Tibial nerve (tissue), 4 donors: ENCODE results near the gene RNF225. TPM values are rescaled to one million over a fixed set of nuclear protein-coding genes. Genes with fewer than 3 reads are reported as not detected.

Experiments used
- DNase-seq, 2 donors: peaks; one replicate each; pipeline ENCODE4 v3.0.0-alpha.2; 2019; ENCODE audit warnings: low spot score in 2 of 2
- H3K27ac ChIP-seq, 4 donors: fragments of 200-600 bp; sonication (generic) in 3 of 4; one replicate each; pipeline ENCODE4 v1.5.1; 2017 to 2019; ENCODE audit warnings: mild to moderate bottlenecking in 1 of 4
- H3K27me3 ChIP-seq, 2 donors: fragments of 200-600 bp; sonication (generic) in 1 of 2; one replicate each; pipeline versions ENCODE4 v1.5.1 to v1.6.0; 2017 to 2019
- H3K36me3 ChIP-seq, 3 donors: fragments of 200-600 bp; sonication (generic); one replicate each; pipeline ENCODE4 v1.5.1; 2018 to 2019
- H3K4me1 ChIP-seq, 4 donors: fragments of 200-600 bp; sonication (generic) in 3 of 4; one replicate each; pipeline ENCODE4 v1.5.1; 2017 to 2019
- H3K4me3 ChIP-seq, 4 donors: fragments of 200-600 bp; sonication (generic) in 3 of 4; one replicate each; pipeline ENCODE4 v1.5.1; 2017 to 2019; ENCODE audit warnings: mild to moderate bottlenecking in 1 of 4, moderate library complexity in 1 of 4
- H3K9me3 ChIP-seq, 4 donors: fragments of 200-600 bp; sonication (generic) in 3 of 4; one replicate each; pipeline ENCODE4 v1.5.1; 2017 to 2019
- EP300 ChIP-seq, 2 donors: sonication (generic); formaldehyde crosslinking; IDR thresholded peaks; one replicate each; pipeline ENCODE4 v1.6.1; 2017; ENCODE audit warnings: antibody characterized with exemption in 2 of 2, mild to moderate bottlenecking in 1 of 2
- POLR2A ChIP-seq, 2 donors: fragments of 450-650 bp; IDR thresholded peaks; one replicate each; pipeline ENCODE4 v1.6.1; 2017; ENCODE audit warnings: antibody characterized with exemption in 2 of 2, mild to moderate bottlenecking in 2 of 2, moderate library complexity in 2 of 2
- WGBS, 2 donors: methylation state at CpG; one replicate each; pipeline ENCODE4 v1.1.5; 2018; 5-methylcytosine and 5-hydroxymethylcytosine counted together
- total RNA-seq, 4 donors: library from RNA; depleted of rRNA; stranded (reverse); fragments of >200 nt; gene quantifications; one replicate each; pipeline ENCODE4 v1.1.0, GENCODE V29; 2016
- TF ChIP-seq, protein P1 (sequence below), 5 experiments: fragments of 200-600 bp in 3 of 5; fragments of 450-650 bp in 2 of 5; sonication (generic) in 3 of 5; IDR thresholded peaks; one replicate each; pipeline ENCODE4 v1.5.1; 2016 to 2019; ENCODE audit warnings: antibody characterized with exemption in 5 of 5, mild to moderate bottlenecking in 3 of 5, moderate library complexity in 2 of 5

Gene RNF225
- total RNA-seq, 4 donors from 2014 or later: not detected

DNA sequence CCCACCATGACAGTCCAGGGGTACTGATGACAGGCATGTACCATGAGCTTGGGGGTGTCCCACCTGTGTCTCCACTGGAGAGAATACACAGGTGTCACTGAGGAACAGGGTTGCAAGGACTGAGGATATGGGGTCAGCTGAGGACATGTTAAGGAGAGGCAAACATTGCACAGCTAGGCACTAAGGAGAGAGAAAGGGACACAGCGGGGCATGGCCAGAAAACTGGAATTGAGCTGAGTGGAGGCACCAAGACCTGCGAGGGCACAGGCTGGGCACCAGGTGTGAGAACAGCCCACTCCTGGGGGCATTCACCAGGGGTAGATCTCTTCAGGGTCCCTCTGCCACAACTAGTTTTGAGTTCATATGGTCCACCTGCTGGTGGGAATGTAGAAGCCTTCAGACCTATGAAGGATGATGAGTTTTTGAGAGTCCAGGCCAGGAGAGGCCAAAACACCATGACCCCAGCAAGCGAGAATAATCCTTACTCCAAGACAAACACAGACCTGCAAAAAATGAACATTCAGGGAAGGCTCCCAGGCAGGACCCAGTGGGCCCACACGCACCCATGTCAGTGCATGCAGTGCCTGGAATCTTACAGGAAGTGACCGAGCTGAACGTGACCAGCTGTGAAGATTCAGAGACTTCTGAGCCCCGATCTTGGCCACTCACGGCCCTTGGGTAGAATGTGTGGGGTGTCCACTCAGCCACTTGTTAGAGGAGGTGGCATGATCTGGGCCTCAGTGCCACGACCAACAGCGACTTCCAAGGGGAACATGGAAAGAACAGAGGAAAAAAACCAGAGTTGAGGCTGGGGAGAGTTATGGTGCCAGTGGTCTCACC, 11.6 kb downstream of the RNF225 start:
- Histone ChIP-seq H3K4me3 (peak overlapping the region in 3 of 4 donors; percentile 69 to 89 (median 77)), H3K36me3 (peaks cover 0 to 10% (median 0%) of the 10 kb centered on the region in 3 donors), H3K27ac (peak overlapping the region in 2 of 4 donors; percentile 96 to 97), H3K27me3 (no peaks in the 10 kb centered on the region), H3K4me1 (peaks cover 0 to 27% (median 12%) of the 10 kb centered on the region in 4 donors), H3K9me3 (no peaks in the 10 kb centered on the region)
- DNase-seq: no peak
- WGBS, 2 donors: 59 to 68% methylated on average over 10 of the region's 10 CpGs
- TF ChIP-seq, protein P1, sequence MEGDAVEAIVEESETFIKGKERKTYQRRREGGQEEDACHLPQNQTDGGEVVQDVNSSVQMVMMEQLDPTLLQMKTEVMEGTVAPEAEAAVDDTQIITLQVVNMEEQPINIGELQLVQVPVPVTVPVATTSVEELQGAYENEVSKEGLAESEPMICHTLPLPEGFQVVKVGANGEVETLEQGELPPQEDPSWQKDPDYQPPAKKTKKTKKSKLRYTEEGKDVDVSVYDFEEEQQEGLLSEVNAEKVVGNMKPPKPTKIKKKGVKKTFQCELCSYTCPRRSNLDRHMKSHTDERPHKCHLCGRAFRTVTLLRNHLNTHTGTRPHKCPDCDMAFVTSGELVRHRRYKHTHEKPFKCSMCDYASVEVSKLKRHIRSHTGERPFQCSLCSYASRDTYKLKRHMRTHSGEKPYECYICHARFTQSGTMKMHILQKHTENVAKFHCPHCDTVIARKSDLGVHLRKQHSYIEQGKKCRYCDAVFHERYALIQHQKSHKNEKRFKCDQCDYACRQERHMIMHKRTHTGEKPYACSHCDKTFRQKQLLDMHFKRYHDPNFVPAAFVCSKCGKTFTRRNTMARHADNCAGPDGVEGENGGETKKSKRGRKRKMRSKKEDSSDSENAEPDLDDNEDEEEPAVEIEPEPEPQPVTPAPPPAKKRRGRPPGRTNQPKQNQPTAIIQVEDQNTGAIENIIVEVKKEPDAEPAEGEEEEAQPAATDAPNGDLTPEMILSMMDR (IDR thresholded peaks at IDR 0.05): peak in 1 of 5 experiments; percentile 33
- no peak for TF ChIP-seq POLR2A (IDR thresholded peaks at IDR 0.05)
- no peak for TF ChIP-seq EP300 (IDR thresholded peaks at IDR 0.05)

DNA sequence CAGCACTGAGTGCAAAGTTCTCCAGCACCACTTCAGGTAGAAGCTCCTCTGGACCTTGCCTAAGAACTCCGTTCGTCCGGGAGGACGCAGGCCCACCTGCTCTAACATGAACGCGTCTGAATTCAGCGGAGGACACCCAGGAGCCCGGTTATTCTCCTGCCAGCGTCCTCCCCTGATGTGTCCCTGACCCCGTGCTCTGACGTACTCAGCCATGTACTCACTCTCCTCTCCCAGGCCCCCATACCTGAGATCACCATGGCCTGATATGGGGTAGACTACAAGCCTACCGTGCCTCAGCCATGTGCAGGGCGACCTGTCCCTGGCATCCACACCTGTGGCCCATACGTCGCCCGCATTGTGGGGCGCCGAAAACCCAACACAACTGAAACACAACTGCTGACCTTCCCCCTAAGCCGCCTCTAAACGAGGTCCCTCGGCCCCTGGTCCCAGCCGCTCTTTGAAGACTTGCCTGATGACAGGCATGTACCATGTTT, 12.2 kb downstream of the RNF225 start:
- Histone ChIP-seq H3K27me3 (no peaks in the 10 kb centered on the region), H3K27ac (peak overlapping the region; percentile 76 to 97 (median 91)), H3K4me1 (peaks cover 0 to 25% (median 11%) of the 10 kb centered on the region in 4 donors), H3K9me3 (no peaks in the 10 kb centered on the region), H3K4me3 (peak overlapping the region; percentile 69 to 89 (median 78)), H3K36me3 (peaks cover 0 to 16% (median 0%) of the 10 kb centered on the region in 3 donors)
- 12 to 20% methylated on average over 14 to 22 of the region's 22 CpGs for WGBS, 2 donors
- no peak for TF ChIP-seq EP300 (IDR thresholded peaks at IDR 0.05)
- TF ChIP-seq, protein P1 (IDR thresholded peaks at IDR 0.05): no peak
- no peak for TF ChIP-seq POLR2A (IDR thresholded peaks at IDR 0.05)
- no peak for DNase-seq

DNA sequence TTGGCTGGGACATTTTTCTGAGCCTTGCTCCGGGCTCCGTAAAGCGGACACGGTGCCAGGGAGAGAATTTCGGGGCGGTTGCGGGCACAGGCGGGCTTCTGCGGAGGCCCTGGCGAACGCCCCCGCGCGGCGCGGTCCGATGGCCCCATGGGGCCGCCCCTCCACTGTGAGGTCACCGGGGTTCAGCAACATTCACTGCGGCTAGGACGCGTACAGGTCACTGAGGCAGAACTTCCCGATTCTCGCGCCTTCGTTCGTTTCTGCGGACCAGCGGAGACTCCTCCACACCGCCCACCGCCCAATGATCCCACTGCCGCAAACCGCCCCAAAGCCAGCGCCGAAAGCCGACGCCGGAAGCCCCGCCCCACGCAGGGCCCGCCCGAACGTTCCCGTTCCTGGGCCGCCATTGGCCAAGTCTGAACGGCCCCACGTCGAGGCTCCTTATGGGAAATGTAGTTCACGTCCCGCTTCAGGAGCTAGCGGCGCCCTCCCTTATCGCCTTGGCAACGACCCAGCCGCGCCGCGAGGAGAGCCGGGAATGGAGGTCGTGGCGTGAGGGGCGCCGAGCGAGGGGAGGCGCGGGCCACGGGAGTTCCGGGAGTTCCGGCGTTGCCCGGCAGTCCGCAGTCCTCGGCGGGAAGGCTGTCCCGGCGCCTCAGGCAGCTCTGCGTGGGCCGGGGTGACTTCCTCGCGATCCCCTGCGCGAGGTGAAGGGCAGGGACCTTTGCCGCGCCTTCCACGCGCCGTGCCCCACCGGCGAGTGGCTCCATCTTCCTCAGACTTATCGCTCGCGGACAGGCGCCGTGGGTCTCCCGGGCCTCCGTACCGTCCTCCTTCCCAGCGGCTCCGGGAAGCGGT, 12.9 kb downstream of the RNF225 start, which contains the start of gene ZNF584:
Gene ZNF584, plus strand, starts transcription at position 498 of the 858 bp plus-strand sequence. CDS start 499 bp downstream, outside the sequence.
- Histone ChIP-seq H3K36me3 (peaks cover 0 to 22% (median 0%) of the 10 kb centered on the region in 3 donors), H3K27ac (peak within 1 kb of the TSS; percentile 76 to 97 (median 91)), H3K4me3 (peak within 1 kb of the TSS; percentile 69 to 89 (median 78)), H3K4me1 (peaks cover 0 to 25% (median 11%) of the 10 kb centered on the region in 4 donors), H3K9me3 (no peaks in the 10 kb centered on the region), H3K27me3 (no peaks in the 10 kb centered on the region)
- TF ChIP-seq POLR2A (IDR thresholded peaks at IDR 0.05) (peak; percentile 89 to 92), EP300 (IDR thresholded peaks at IDR 0.05) (peak; percentile 60 to 89)
- TF ChIP-seq, protein P1 (IDR thresholded peaks at IDR 0.05): no peak
- peak; percentile 88 to 91 for DNase-seq
- WGBS, 2 donors: 0 to 1% methylated on average over 52 to 60 of the region's 100 CpGs

DNA sequence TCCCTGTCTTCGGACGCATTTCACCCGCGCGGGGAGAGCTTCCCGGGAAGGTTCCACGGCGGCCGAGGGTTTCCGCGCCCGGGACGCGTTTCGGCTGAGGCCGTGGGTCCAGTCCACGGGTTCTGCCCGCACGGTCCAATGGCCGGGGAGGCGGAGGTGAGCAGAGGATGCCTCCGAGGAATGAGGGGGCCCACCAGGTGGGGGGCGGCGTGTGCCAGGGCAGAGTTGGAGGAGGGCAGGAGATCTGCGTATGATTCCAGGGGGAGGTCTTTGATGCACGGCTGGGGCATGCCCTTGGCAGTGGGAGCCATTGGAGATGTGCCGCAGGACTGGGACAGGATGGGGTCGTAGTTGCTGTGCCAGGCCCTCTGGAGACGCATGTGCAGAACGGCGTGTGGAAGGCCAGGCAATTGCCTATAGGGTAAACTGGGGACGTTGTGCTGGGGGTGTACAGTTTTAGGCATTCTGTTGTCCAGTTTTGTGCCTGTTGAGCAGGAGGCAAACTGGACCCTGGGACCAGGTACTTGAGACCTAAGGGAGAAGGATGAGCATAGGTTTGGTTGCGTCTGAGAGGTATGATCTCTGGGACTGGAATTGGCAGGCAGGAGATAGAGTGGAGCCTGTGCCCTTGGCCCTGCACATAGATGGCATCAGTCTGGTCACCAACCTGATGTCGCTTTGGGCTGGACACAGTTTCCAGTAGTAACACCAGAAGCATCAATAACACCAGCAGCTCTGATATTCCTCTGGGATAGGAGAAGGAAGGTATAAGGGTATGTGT, 13.7 kb downstream of the RNF225 start:
- Histone ChIP-seq H3K27ac (peak overlapping the region; percentile 76 to 97 (median 91)), H3K9me3 (no peaks in the 10 kb centered on the region), H3K27me3 (no peaks in the 10 kb centered on the region), H3K4me1 (peaks cover 0 to 25% (median 11%) of the 10 kb centered on the region in 4 donors), H3K36me3 (peaks cover 0 to 30% (median 0%) of the 10 kb centered on the region in 3 donors), H3K4me3 (peak overlapping the region; percentile 69 to 89 (median 78))
- no peak for DNase-seq
- TF ChIP-seq POLR2A (IDR thresholded peaks at IDR 0.05) (no peak), EP300 (IDR thresholded peaks at IDR 0.05) (no peak)
- TF ChIP-seq, protein P1 (IDR thresholded peaks at IDR 0.05): no peak
- 4% methylated on average over 34 of the region's 34 CpGs for WGBS, 2 donors
